Measurements from ENCODE around the gene SERTAD4.

DNA sequence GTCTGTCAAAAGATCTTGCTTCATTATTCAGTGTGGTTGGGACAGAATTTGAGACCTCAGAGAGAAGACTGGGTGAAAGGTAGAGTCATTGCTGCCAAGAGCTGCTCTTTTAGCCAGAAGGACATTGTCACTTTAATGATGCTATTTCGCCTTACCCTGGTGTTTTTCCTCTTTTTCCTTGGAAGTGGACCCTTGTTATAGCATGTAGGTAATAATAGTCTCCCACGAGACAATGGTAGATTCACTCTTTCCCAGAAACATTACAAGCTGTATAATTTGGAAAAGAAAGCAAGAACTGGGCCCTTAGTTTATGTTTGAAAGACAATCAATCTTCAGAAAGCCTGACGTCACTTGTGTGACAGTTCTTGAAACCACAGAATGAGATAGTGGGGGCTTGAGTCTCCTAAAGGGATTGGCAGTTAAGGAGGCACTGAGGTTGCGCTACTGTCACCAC lies 3.8 kb downstream of the SERTAD4 start:
- no peak for TF ChIP-seq EP300 (IDR thresholded peaks at IDR 0.05; ENCODE audit: borderline replicate concordance)
- TF ChIP-seq RAD21 (IDR thresholded peaks at IDR 0.05; ENCODE audit: low read depth), result no peak
- TF ChIP-seq, protein P1, sequence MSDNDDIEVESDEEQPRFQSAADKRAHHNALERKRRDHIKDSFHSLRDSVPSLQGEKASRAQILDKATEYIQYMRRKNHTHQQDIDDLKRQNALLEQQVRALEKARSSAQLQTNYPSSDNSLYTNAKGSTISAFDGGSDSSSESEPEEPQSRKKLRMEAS (IDR thresholded peaks at IDR 0.05), result no peak
- no peak for TF ChIP-seq CEBPB (IDR thresholded peaks at IDR 0.05)
- TF ChIP-seq CREB1 (IDR thresholded peaks at IDR 0.05; ENCODE audit: low read depth), result no peak
- TF ChIP-seq, protein P2, sequence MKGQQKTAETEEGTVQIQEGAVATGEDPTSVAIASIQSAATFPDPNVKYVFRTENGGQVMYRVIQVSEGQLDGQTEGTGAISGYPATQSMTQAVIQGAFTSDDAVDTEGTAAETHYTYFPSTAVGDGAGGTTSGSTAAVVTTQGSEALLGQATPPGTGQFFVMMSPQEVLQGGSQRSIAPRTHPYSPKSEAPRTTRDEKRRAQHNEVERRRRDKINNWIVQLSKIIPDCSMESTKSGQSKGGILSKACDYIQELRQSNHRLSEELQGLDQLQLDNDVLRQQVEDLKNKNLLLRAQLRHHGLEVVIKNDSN (IDR thresholded peaks at IDR 0.05), result no peak
- no peak for TF ChIP-seq TCF12 (IDR thresholded peaks at IDR 0.05; ENCODE audit: low read depth)
- no peak for TF ChIP-seq TAF1 (IDR thresholded peaks at IDR 0.05; ENCODE audit: low read depth)
- no peak for TF ChIP-seq NFIC (IDR thresholded peaks at IDR 0.05)
- TF ChIP-seq, protein P3, sequence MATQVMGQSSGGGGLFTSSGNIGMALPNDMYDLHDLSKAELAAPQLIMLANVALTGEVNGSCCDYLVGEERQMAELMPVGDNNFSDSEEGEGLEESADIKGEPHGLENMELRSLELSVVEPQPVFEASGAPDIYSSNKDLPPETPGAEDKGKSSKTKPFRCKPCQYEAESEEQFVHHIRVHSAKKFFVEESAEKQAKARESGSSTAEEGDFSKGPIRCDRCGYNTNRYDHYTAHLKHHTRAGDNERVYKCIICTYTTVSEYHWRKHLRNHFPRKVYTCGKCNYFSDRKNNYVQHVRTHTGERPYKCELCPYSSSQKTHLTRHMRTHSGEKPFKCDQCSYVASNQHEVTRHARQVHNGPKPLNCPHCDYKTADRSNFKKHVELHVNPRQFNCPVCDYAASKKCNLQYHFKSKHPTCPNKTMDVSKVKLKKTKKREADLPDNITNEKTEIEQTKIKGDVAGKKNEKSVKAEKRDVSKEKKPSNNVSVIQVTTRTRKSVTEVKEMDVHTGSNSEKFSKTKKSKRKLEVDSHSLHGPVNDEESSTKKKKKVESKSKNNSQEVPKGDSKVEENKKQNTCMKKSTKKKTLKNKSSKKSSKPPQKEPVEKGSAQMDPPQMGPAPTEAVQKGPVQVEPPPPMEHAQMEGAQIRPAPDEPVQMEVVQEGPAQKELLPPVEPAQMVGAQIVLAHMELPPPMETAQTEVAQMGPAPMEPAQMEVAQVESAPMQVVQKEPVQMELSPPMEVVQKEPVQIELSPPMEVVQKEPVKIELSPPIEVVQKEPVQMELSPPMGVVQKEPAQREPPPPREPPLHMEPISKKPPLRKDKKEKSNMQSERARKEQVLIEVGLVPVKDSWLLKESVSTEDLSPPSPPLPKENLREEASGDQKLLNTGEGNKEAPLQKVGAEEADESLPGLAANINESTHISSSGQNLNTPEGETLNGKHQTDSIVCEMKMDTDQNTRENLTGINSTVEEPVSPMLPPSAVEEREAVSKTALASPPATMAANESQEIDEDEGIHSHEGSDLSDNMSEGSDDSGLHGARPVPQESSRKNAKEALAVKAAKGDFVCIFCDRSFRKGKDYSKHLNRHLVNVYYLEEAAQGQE (IDR thresholded peaks at IDR 0.05; ENCODE audit: low read depth), result no peak
